Skeletal muscle tissue (tissue), 4 donors: ENCODE measurements around the gene DYSF. TPM values are rescaled to one million over a fixed set of nuclear protein-coding genes. Genes with fewer than 3 reads are reported as not detected.

Source experiments
- H3K27ac ChIP-seq: one replicate; pipeline ENCODE4 v1.7.0; 2013; ENCODE audit warnings: mild to moderate bottlenecking, low read depth, low read length, inconsistent platforms
- H3K27me3 ChIP-seq, 3 donors: one replicate each; pipeline ENCODE4 v1.7.0; 2013; ENCODE audit warnings: low read length in 3 of 3; ENCODE audit not compliant: control insufficient read depth in 3 of 3, insufficient read depth in 3 of 3
- H3K36me3 ChIP-seq, 3 donors: one replicate each; pipeline ENCODE4 v1.7.0; 2013; ENCODE audit warnings: low read length in 3 of 3; ENCODE audit not compliant: control insufficient read depth in 3 of 3, insufficient read depth in 3 of 3
- H3K4me1 ChIP-seq, 3 donors: one replicate each; pipeline ENCODE4 v1.7.0; 2013; ENCODE audit warnings: low read length in 3 of 3, mild to moderate bottlenecking in 3 of 3; ENCODE audit not compliant: control insufficient read depth in 3 of 3, insufficient read depth in 3 of 3
- H3K4me3 ChIP-seq, 3 donors: one replicate each; pipeline ENCODE4 v1.7.0; 2013; ENCODE audit warnings: low read length in 3 of 3
- H3K9ac ChIP-seq, 3 donors: one replicate each; pipeline ENCODE4 v1.7.0; 2013; ENCODE audit warnings: low read length in 3 of 3, mild to moderate bottlenecking in 3 of 3, moderate library complexity in 2 of 3, low read depth in 1 of 3
- H3K9me3 ChIP-seq, 3 donors: one replicate each; pipeline ENCODE4 v1.7.0; 2013; ENCODE audit warnings: low read length in 3 of 3; ENCODE audit not compliant: control insufficient read depth in 3 of 3
- total RNA-seq: library from RNA; depleted of rRNA; stranded (reverse); fragments of >200 nt; gene quantifications from one replicate; pipeline ENCODE4 v1.2.3, GENCODE V29; 2014
- donor health status: Osteomylitis.

DYSF gene
- total RNA-seq, 1 donor from 2014 or later, result 88.7 TPM

DNA sequence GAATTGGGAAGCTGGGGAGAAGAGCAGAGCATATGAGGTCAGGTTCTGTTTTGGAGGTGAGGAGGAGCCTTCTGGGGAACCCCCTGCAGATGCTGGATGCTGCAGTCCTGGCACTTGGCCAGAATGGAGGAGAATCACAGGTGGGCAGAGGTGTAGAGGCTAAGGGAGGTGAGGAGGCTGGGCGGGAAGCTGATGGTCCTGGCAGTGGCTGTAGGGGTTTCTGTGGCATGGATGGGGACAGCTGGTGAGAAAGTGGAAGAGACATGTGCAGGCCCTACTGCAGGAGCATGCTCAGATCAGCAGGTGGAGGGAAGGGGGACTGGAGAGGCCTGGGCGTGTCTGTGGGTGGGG lies 101.3 kb downstream of the DYSF start:
- Histone ChIP-seq H3K9ac (no peak overlapping the region), H3K36me3 (peaks cover 43 to 51% (median 49%) of the 10 kb centered on the region in 3 donors), H3K4me1 (peaks cover 0 to 6% (median 0%) of the 10 kb centered on the region in 3 donors), H3K27ac (no peak overlapping the region), H3K9me3 (no peaks in the 10 kb centered on the region), H3K27me3 (no peaks in the 10 kb centered on the region), H3K4me3 (no peak overlapping the region)

GRCh38 chr2:71555798-71556454 lies 102.6 kb downstream of the DYSF start:
- Histone ChIP-seq H3K9ac (peak overlapping the region in 1 of 3 donors; percentile 40), H3K27ac (no peak overlapping the region), H3K9me3 (no peaks in the 10 kb centered on the region), H3K4me3 (no peak overlapping the region), H3K27me3 (no peaks in the 10 kb centered on the region), H3K4me1 (peaks cover 0 to 6% (median 0%) of the 10 kb centered on the region in 3 donors), H3K36me3 (peaks cover 44 to 52% (median 51%) of the 10 kb centered on the region in 3 donors)

GRCh38 chr2:71556692-71557250 lies 103.4 kb downstream of the DYSF start:
- Histone ChIP-seq H3K9ac (no peak overlapping the region), H3K4me1 (peaks cover 0 to 6% (median 0%) of the 10 kb centered on the region in 3 donors), H3K27ac (no peak overlapping the region), H3K9me3 (no peaks in the 10 kb centered on the region), H3K4me3 (no peak overlapping the region), H3K36me3 (peaks cover 48 to 51% (median 49%) of the 10 kb centered on the region in 3 donors), H3K27me3 (no peaks in the 10 kb centered on the region)

DNA sequence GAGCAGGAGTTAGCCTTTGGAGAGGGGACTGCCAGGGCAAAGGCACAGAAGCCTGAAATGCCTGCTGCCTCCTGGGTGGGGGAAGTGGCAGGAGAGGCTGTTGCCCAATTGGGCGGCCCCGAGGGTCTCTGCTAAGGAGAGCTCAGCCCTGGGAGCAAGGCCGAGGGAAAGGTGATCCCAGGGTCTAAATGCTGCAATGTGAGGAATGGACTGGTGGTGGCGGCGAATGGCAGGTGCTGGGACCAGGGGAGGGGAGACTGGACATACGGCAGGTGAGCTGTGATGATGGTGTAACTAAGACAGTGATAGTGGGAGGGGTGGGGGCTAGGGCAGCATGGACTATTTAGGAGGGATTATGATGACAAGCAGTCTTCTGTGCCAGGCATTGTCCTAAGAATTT lies 104.0 kb downstream of the DYSF start:
- Histone ChIP-seq H3K4me3 (no peak overlapping the region), H3K36me3 (peaks cover 53% of the 10 kb centered on the region in 3 donors), H3K9ac (no peak overlapping the region), H3K27me3 (no peaks in the 10 kb centered on the region), H3K4me1 (peaks cover 0 to 6% (median 0%) of the 10 kb centered on the region in 3 donors), H3K9me3 (no peaks in the 10 kb centered on the region), H3K27ac (no peak overlapping the region)

GRCh38 chr2:71558300-71559051 lies 105.1 kb downstream of the DYSF start:
- Histone ChIP-seq H3K9ac (no peak overlapping the region), H3K27ac (no peak overlapping the region), H3K4me3 (no peak overlapping the region), H3K36me3 (peaks cover 51 to 54% (median 52%) of the 10 kb centered on the region in 3 donors), H3K4me1 (peaks cover 0 to 6% (median 0%) of the 10 kb centered on the region in 3 donors), H3K9me3 (no peaks in the 10 kb centered on the region), H3K27me3 (no peaks in the 10 kb centered on the region)

GRCh38 chr2:71559080-71559827 lies 105.9 kb downstream of the DYSF start:
- Histone ChIP-seq H3K36me3 (peaks cover 45 to 47% (median 47%) of the 10 kb centered on the region in 3 donors), H3K27me3 (no peaks in the 10 kb centered on the region), H3K9ac (no peak overlapping the region), H3K27ac (no peak overlapping the region), H3K4me1 (peaks cover 0 to 6% (median 0%) of the 10 kb centered on the region in 3 donors), H3K9me3 (no peaks in the 10 kb centered on the region), H3K4me3 (no peak overlapping the region)

- Histone ChIP-seq H3K9ac (no peak overlapping the region), H3K4me3 (no peak overlapping the region), H3K9me3 (no peaks in the 10 kb centered on the region), H3K27ac (no peak overlapping the region), H3K27me3 (no peaks in the 10 kb centered on the region), H3K36me3 (peaks cover 42 to 46% (median 42%) of the 10 kb centered on the region in 3 donors), H3K4me1 (peaks cover 0 to 6% (median 0%) of the 10 kb centered on the region in 3 donors)
These were observed 106.7 kb downstream of the DYSF start for GRCh38 chr2:71559828-71560637.

DNA sequence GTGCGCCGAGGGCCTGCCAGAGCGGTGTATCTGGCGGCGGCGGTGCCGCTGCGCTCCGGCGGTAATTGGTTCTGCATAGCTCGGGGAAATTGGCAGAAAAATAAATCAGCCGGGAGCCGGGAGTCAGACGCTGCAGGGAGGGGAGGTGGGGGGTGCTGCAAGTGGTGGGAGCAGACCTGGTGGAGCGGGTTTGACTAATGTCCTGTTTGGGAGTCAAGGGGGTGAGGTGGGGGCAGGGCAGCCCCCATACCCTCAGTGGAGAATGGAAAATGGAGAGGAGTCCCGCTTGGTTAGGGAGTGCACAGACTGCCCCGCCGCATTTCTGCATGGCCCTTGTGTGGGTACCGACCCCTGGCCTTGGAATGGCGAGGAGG lies 107.3 kb downstream of the DYSF start:
- peaks cover 43 to 47% (median 45%) of the 10 kb centered on the region in 3 donors for H3K36me3 ChIP-seq
- H3K9me3 ChIP-seq, result no peaks in the 10 kb centered on the region
- no peaks in the 10 kb centered on the region for H3K27me3 ChIP-seq
- no peak overlapping the region for H3K4me3 ChIP-seq
- no peak overlapping the region for H3K9ac ChIP-seq
- no peak overlapping the region for H3K27ac ChIP-seq
- H3K4me1 ChIP-seq, result peaks cover 0 to 4% (median 0%) of the 10 kb centered on the region in 3 donors
